B cell (primary cell): ENCODE results near the gene PRRT3.

Experiments used
- EZH2 ChIP-seq: IDR thresholded peaks from 2 replicates; pipeline ENCODE4 v1.6.1; 2012; ENCODE audit warnings: borderline replicate concordance, low read depth, mild to moderate bottlenecking, moderate library complexity, low read length; ENCODE audit not compliant: insufficient read depth, poor library complexity, severe bottlenecking
- TF ChIP-seq, protein P1 (sequence below): fragments of 200-600 bp; IDR thresholded peaks from one replicate; pipeline ENCODE4 v1.8.0; 2022; ENCODE audit warnings: antibody characterized with exemption, mild to moderate bottlenecking

- TF ChIP-seq, protein P1, sequence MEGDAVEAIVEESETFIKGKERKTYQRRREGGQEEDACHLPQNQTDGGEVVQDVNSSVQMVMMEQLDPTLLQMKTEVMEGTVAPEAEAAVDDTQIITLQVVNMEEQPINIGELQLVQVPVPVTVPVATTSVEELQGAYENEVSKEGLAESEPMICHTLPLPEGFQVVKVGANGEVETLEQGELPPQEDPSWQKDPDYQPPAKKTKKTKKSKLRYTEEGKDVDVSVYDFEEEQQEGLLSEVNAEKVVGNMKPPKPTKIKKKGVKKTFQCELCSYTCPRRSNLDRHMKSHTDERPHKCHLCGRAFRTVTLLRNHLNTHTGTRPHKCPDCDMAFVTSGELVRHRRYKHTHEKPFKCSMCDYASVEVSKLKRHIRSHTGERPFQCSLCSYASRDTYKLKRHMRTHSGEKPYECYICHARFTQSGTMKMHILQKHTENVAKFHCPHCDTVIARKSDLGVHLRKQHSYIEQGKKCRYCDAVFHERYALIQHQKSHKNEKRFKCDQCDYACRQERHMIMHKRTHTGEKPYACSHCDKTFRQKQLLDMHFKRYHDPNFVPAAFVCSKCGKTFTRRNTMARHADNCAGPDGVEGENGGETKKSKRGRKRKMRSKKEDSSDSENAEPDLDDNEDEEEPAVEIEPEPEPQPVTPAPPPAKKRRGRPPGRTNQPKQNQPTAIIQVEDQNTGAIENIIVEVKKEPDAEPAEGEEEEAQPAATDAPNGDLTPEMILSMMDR: no peak
- TF ChIP-seq EZH2: no peak
These were observed 14.6 kb upstream of the PRRT3 start for GRCh38 chr3:9966841-9967240.
